ENCODE data around the gene KSR1. TPM values are rescaled to one million over a fixed set of nuclear protein-coding genes. Genes with fewer than 3 reads are reported as not detected.

KSR1 gene
- total and polyA plus RNA-seq, 9 of the 15 experiments (the other 6 are each of a cell fraction or from before 2014, with no cell fraction given) = 1.4 to 51.7 (median 18.4) TPM

GRCh38 chr17:27491713-27492190 is 35.5 kb downstream of the KSR1 start (continued):
- TF ChIP-seq RFX1 (IDR thresholded peaks at IDR 0.05) = no peak
- TF ChIP-seq NCOA4 (IDR thresholded peaks at IDR 0.05; ENCODE audit: partially characterized antibody) = no peak
- no peak for TF ChIP-seq ZNF124 (CRISPR knock-in tag; IDR thresholded peaks at IDR 0.05)
- 0 out of 2 replicates have a peak, but pooled peaks have one; percentile 4 for TF ChIP-seq TFE3 (CRISPR knock-in tag; IDR thresholded peaks at IDR 0.05)
- TF ChIP-seq, protein P1, sequence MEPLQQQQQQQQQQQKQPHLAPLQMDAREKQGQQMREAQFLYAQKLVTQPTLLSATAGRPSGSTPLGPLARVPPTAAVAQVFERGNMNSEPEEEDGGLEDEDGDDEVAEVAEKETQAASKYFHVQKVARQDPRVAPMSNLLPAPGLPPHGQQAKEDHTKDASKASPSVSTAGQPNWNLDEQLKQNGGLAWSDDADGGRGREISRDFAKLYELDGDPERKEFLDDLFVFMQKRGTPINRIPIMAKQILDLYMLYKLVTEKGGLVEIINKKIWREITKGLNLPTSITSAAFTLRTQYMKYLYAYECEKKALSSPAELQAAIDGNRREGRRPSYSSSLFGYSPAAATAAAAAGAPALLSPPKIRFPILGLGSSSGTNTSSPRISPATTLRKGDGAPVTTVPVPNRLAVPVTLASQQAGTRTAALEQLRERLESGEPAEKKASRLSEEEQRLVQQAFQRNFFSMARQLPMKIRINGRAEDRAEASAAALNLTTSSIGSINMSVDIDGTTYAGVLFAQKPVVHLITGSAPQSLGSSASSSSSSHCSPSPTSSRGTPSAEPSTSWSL (CRISPR knock-in tag; IDR thresholded peaks at IDR 0.05; ENCODE audit: borderline replicate concordance) = no peak
- TF ChIP-seq, protein P2, sequence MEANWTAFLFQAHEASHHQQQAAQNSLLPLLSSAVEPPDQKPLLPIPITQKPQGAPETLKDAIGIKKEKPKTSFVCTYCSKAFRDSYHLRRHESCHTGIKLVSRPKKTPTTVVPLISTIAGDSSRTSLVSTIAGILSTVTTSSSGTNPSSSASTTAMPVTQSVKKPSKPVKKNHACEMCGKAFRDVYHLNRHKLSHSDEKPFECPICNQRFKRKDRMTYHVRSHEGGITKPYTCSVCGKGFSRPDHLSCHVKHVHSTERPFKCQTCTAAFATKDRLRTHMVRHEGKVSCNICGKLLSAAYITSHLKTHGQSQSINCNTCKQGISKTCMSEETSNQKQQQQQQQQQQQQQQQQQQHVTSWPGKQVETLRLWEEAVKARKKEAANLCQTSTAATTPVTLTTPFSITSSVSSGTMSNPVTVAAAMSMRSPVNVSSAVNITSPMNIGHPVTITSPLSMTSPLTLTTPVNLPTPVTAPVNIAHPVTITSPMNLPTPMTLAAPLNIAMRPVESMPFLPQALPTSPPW (CRISPR knock-in tag; IDR thresholded peaks at IDR 0.05) = peak; percentile 28; the same call in 1 of the 2 replicates
- TF ChIP-seq ZNF395 (CRISPR knock-in tag; IDR thresholded peaks at IDR 0.05) = 0 out of 2 replicates have a peak, but pooled peaks have one; percentile 41
- no peak for TF ChIP-seq JUNB (CRISPR knock-in tag; conservative IDR thresholded peaks at IDR 0.05)
- no peak for TF ChIP-seq NR2F6 (CRISPR knock-in tag; IDR thresholded peaks at IDR 0.05)
- TF ChIP-seq KLF13 (tag; IDR thresholded peaks at IDR 0.05; ENCODE audit: borderline replicate concordance, low read depth) = no peak
- TF ChIP-seq ZNF740 (CRISPR knock-in tag; IDR thresholded peaks at IDR 0.05) = no peak
- no peak for TF ChIP-seq ZNF740 (tag; IDR thresholded peaks at IDR 0.05)
- TF ChIP-seq, protein P3, sequence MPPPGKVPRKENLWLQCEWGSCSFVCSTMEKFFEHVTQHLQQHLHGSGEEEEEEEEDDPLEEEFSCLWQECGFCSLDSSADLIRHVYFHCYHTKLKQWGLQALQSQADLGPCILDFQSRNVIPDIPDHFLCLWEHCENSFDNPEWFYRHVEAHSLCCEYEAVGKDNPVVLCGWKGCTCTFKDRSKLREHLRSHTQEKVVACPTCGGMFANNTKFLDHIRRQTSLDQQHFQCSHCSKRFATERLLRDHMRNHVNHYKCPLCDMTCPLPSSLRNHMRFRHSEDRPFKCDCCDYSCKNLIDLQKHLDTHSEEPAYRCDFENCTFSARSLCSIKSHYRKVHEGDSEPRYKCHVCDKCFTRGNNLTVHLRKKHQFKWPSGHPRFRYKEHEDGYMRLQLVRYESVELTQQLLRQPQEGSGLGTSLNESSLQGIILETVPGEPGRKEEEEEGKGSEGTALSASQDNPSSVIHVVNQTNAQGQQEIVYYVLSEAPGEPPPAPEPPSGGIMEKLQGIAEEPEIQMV (tag; conservative IDR thresholded peaks at IDR 0.05; ENCODE audit: low read depth) = no peak
- TF ChIP-seq, protein P4, sequence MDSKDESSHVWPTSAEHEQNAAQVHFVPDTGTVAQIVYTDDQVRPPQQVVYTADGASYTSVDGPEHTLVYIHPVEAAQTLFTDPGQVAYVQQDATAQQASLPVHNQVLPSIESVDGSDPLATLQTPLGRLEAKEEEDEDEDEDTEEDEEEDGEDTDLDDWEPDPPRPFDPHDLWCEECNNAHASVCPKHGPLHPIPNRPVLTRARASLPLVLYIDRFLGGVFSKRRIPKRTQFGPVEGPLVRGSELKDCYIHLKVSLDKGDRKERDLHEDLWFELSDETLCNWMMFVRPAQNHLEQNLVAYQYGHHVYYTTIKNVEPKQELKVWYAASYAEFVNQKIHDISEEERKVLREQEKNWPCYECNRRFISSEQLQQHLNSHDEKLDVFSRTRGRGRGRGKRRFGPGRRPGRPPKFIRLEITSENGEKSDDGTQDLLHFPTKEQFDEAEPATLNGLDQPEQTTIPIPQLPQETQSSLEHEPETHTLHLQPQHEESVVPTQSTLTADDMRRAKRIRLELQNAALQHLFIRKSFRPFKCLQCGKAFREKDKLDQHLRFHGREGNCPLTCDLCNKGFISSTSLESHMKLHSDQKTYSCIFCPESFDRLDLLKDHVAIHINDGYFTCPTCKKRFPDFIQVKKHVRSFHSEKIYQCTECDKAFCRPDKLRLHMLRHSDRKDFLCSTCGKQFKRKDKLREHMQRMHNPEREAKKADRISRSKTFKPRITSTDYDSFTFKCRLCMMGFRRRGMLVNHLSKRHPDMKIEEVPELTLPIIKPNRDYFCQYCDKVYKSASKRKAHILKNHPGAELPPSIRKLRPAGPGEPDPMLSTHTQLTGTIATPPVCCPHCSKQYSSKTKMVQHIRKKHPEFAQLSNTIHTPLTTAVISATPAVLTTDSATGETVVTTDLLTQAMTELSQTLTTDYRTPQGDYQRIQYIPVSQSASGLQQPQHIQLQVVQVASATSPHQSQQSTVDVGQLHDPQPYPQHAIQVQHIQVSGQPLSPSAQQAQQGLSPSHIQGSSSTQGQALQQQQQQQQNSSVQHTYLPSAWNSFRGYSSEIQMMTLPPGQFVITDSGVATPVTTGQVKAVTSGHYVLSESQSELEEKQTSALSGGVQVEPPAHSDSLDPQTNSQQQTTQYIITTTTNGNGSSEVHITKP (IDR thresholded peaks at IDR 0.05; ENCODE audit: partially characterized antibody) = peak; percentile 21
